GM18861 (cell line): Measurements from ENCODE around the gene CDH12.
"Not testable (repeated sequence)": the region's sequence is repeated elsewhere in the genome, so short reads cannot be mapped to it uniquely, and the experiment has no call there.

ENCODE experiments used
- ATAC-seq: cut with Tn5 transposase; IDR thresholded peaks from one replicate; pipeline ENCODE4 v1.9.1; 2021; ENCODE audit not compliant: unreplicated experiment

CDH12 gene

GRCh38 chr5:22471154-22471553 is 382.0 kb downstream of the CDH12 start:
- ATAC-seq = no peak

GRCh38 chr5:22470408-22470807 is 382.7 kb downstream of the CDH12 start:
- ATAC-seq = no peak

- no peak for ATAC-seq
Measured at GRCh38 chr5:22465616-22466015, 387.5 kb downstream of the CDH12 start.

GRCh38 chr5:22465177-22465576 is 388.0 kb downstream of the CDH12 start:
- no peak for ATAC-seq

- no peak for ATAC-seq
Measured at GRCh38 chr5:22460189-22460588, 393.0 kb downstream of the CDH12 start.

- ATAC-seq = no peak
Measured at GRCh38 chr5:22432905-22433304, 420.2 kb downstream of the CDH12 start.

- no peak for ATAC-seq
Measured at GRCh38 chr5:22431840-22432239, 421.3 kb downstream of the CDH12 start.

- no peak for ATAC-seq
Measured at GRCh38 chr5:22431406-22431805, 421.7 kb downstream of the CDH12 start.

- ATAC-seq = no peak
Measured at GRCh38 chr5:22411554-22412349, 441.4 kb downstream of the CDH12 start.

GRCh38 chr5:22391956-22392355 is 461.2 kb downstream of the CDH12 start:
- no peak for ATAC-seq

GRCh38 chr5:22390888-22391287 is 462.3 kb downstream of the CDH12 start:
- no peak for ATAC-seq

GRCh38 chr5:22372826-22373660 is 480.1 kb downstream of the CDH12 start:
- no peak for ATAC-seq

GRCh38 chr5:22372376-22372775 is 480.8 kb downstream of the CDH12 start:
- no peak for ATAC-seq

- no peak for ATAC-seq
Measured at GRCh38 chr5:22354956-22355355, 498.2 kb downstream of the CDH12 start.

- ATAC-seq = no peak
Measured at GRCh38 chr5:22352493-22352892, 500.7 kb downstream of the CDH12 start.

- no peak for ATAC-seq
Measured at GRCh38 chr5:22351178-22351577, 502.0 kb downstream of the CDH12 start.

GRCh38 chr5:22348027-22348426 is 505.1 kb downstream of the CDH12 start:
- ATAC-seq = no peak

- no peak for ATAC-seq
Measured at GRCh38 chr5:22344000-22344399, 509.1 kb downstream of the CDH12 start.

- no peak for ATAC-seq
Measured at GRCh38 chr5:22341406-22341805, 511.7 kb downstream of the CDH12 start.

- not testable (repeated sequence) for ATAC-seq
Measured at GRCh38 chr5:22332949-22333348, 520.2 kb downstream of the CDH12 start.

- ATAC-seq = no peak
Measured at GRCh38 chr5:22329683-22330082, 523.5 kb downstream of the CDH12 start.

- no peak for ATAC-seq
Measured at GRCh38 chr5:22319798-22320197, 533.3 kb downstream of the CDH12 start.
